Neuronal stem cell (in vitro differentiated cells): ENCODE results near the gene NAV2.

Experiments
- DNase-seq: peaks from one replicate; pipeline ENCODE4 v3.0.0-alpha.2; 2013; ENCODE audit warnings: low spot score
- H2AFZ ChIP-seq: one replicate; pipeline ENCODE4 v1.6.1; 2013; ENCODE audit warnings: mild to moderate bottlenecking, low read length, inconsistent platforms
- H2AK5ac ChIP-seq: 2 replicates; pipeline ENCODE4 v1.6.1; 2013; ENCODE audit warnings: low read depth, mild to moderate bottlenecking, inconsistent platforms, low read length, moderate library complexity, mixed read lengths
- H2BK120ac ChIP-seq: 2 replicates; pipeline ENCODE4 v1.6.1; 2013; ENCODE audit warnings: low read depth, mild to moderate bottlenecking, inconsistent platforms, low read length, moderate library complexity, mixed read lengths
- H2BK12ac ChIP-seq: one replicate; pipeline ENCODE4 v1.6.1; 2013; ENCODE audit warnings: low read length, inconsistent platforms
- H2BK15ac ChIP-seq: 2 replicates; pipeline ENCODE4 v1.6.1; 2013; ENCODE audit warnings: mild to moderate bottlenecking, low read length, inconsistent platforms, mixed read lengths
- H2BK5ac ChIP-seq: one replicate; pipeline ENCODE4 v1.6.1; 2013; ENCODE audit warnings: inconsistent platforms, mild to moderate bottlenecking, low read length, moderate library complexity
- H3K14ac ChIP-seq: one replicate; pipeline ENCODE4 v1.6.1; 2013; ENCODE audit warnings: low read length, inconsistent platforms
- H3K18ac ChIP-seq: 2 replicates; pipeline ENCODE4 v1.6.1; 2013; ENCODE audit warnings: low read length, inconsistent platforms
- H3K23ac ChIP-seq: 2 replicates; pipeline ENCODE4 v1.6.1; 2013; ENCODE audit warnings: low read depth, mild to moderate bottlenecking, mixed read lengths, low read length, inconsistent platforms; ENCODE audit not compliant: poor library complexity
- H3K27ac ChIP-seq: replicated peaks from 3 replicates; pipeline ENCODE4 v1.5.1; 2013; ENCODE audit warnings: low read length, inconsistent platforms
- H3K27me3 ChIP-seq, 3 experiments: 2 replicates each; pipeline ENCODE4 v1.6.1; 2013; ENCODE audit warnings: low read length in 3 of 3, mild to moderate bottlenecking in 2 of 3, inconsistent platforms in 1 of 3, low read depth in 1 of 3, mixed read lengths in 1 of 3, moderate library complexity in 1 of 3; ENCODE audit not compliant: control insufficient read depth in 3 of 3, insufficient read depth in 3 of 3
- H3K36me3 ChIP-seq, 2 donors: replicated peaks in 1 of 2; 2 replicates each; pipeline ENCODE4 v1.6.1; 2013; ENCODE audit warnings: low read length in 2 of 2; ENCODE audit not compliant: control insufficient read depth in 2 of 2, insufficient read depth in 2 of 2
- H3K4ac ChIP-seq: 2 replicates; pipeline ENCODE4 v1.6.1; 2013; ENCODE audit warnings: inconsistent platforms, mild to moderate bottlenecking, low read length, moderate library complexity
- H3K4me1 ChIP-seq, 2 donors: 1 replicate in 1 of 2; 2 replicates in 1 of 2; pipeline ENCODE4 v1.6.1; 2013; ENCODE audit warnings: low read length in 2 of 2, low read depth in 1 of 2; ENCODE audit not compliant: control insufficient read depth in 2 of 2, insufficient read depth in 1 of 2
- H3K4me2 ChIP-seq: one replicate; pipeline ENCODE4 v1.6.1; 2013; ENCODE audit warnings: mild to moderate bottlenecking, low read length, inconsistent platforms; ENCODE audit not compliant: insufficient read depth, poor library complexity, severe bottlenecking
- H3K4me3 ChIP-seq, 2 donors: 2 replicates each; pipeline ENCODE4 v1.5.1; 2013; ENCODE audit warnings: low read length in 2 of 2, mild to moderate bottlenecking in 2 of 2, inconsistent platforms in 1 of 2, moderate library complexity in 1 of 2
- H3K79me1 ChIP-seq: one replicate; pipeline ENCODE4 v1.6.1; 2013; ENCODE audit warnings: low read depth, mild to moderate bottlenecking, inconsistent platforms, low read length, moderate library complexity
- H3K9ac ChIP-seq: one replicate; pipeline ENCODE4 v1.6.1; 2013; ENCODE audit warnings: mild to moderate bottlenecking, low read depth, low read length, inconsistent platforms; ENCODE audit not compliant: poor library complexity
- H3K9me3 ChIP-seq, 2 donors: replicated peaks in 1 of 2; 2 replicates each; pipeline versions ENCODE3 to v1.6.1; 2013; ENCODE audit warnings: low read length in 2 of 2, mild to moderate bottlenecking in 2 of 2, inconsistent platforms in 1 of 2, low read depth in 1 of 2, mixed read lengths in 1 of 2, moderate library complexity in 1 of 2; ENCODE audit not compliant: control insufficient read depth in 2 of 2, insufficient read depth in 1 of 2
- H4K8ac ChIP-seq: one replicate; pipeline ENCODE4 v1.6.1; 2013; ENCODE audit warnings: low read depth, mild to moderate bottlenecking, inconsistent platforms, low read length, moderate library complexity
- H4K91ac ChIP-seq: one replicate; pipeline ENCODE4 v1.6.1; 2013; ENCODE audit warnings: low read length, low read depth, mild to moderate bottlenecking, inconsistent platforms; ENCODE audit not compliant: poor library complexity
- WGBS, 2 donors: extraction: QIAGEN DNeasy Blood & Tissue Kit; methylation state at CpG; one replicate each; pipeline ENCODE4 v1.1.7; 2013; ENCODE audit warnings: missing lambda C conversion rate in 2 of 2, mixed read lengths in 1 of 2; ENCODE audit not compliant: insufficient read length in 2 of 2, insufficient replicate concordance in 1 of 2; ENCODE audit errors: extremely low coverage in 2 of 2; 5-methylcytosine and 5-hydroxymethylcytosine counted together

The NAV2 gene

GRCh38 chr11:20056109-20056949 lies 343.7 kb downstream of the NAV2 start:
- H3K4me1 ChIP-seq, result peaks cover 0 to under 1% of the 10 kb centered on the region in 2 donors
- no peak overlapping the region for H3K4ac ChIP-seq
- no peaks in the 10 kb centered on the region for H3K79me1 ChIP-seq
- no peak overlapping the region for H2AFZ ChIP-seq
- no peak overlapping the region for H3K27ac ChIP-seq
- DNase-seq, result no peak
- WGBS, 2 donors, result no CpG with 5 or more reads among the region's 8 CpGs
- H3K23ac ChIP-seq, result no peak overlapping the region
- H2AK5ac ChIP-seq, result no peak overlapping the region
- no peak overlapping the region for H2BK5ac ChIP-seq
- no peak overlapping the region for H2BK15ac ChIP-seq
- H3K27me3 ChIP-seq, result no peaks in the 10 kb centered on the region
- H2BK12ac ChIP-seq, result no peak overlapping the region
- no peaks in the 10 kb centered on the region for H3K9me3 ChIP-seq
- no peak overlapping the region for H2BK120ac ChIP-seq
- H3K14ac ChIP-seq, result no peak overlapping the region
- H3K4me2 ChIP-seq, result no peak overlapping the region
- no peak overlapping the region for H3K4me3 ChIP-seq
- no peak overlapping the region for H4K91ac ChIP-seq
- H3K18ac ChIP-seq, result peak overlapping the region; percentile 42
- no peak overlapping the region for H3K9ac ChIP-seq
- peaks cover 1 to 89% of the 10 kb centered on the region in 2 donors for H3K36me3 ChIP-seq
- no peak overlapping the region for H4K8ac ChIP-seq

- no peak overlapping the region for H2AFZ ChIP-seq
- H3K4me2 ChIP-seq, result no peak overlapping the region
- H3K18ac ChIP-seq, result no peak overlapping the region
- H3K9me3 ChIP-seq, result no peaks in the 10 kb centered on the region
- no peak overlapping the region for H3K14ac ChIP-seq
- no peak for DNase-seq
- no peak overlapping the region for H3K23ac ChIP-seq
- no CpG with 5 or more reads among the region's 8 CpGs for WGBS, 2 donors
- H3K27me3 ChIP-seq, result no peaks in the 10 kb centered on the region
- H3K36me3 ChIP-seq, result peaks cover 1 to 85% of the 10 kb centered on the region in 2 donors
- no peak overlapping the region for H2BK5ac ChIP-seq
- no peak overlapping the region for H2BK15ac ChIP-seq
- H3K79me1 ChIP-seq, result no peaks in the 10 kb centered on the region
- no peak overlapping the region for H2AK5ac ChIP-seq
- no peak overlapping the region for H2BK120ac ChIP-seq
- H4K8ac ChIP-seq, result no peak overlapping the region
- H3K4me1 ChIP-seq, result no peaks in the 10 kb centered on the region
- no peak overlapping the region for H3K4ac ChIP-seq
- no peak overlapping the region for H4K91ac ChIP-seq
- H2BK12ac ChIP-seq, result no peak overlapping the region
- H3K9ac ChIP-seq, result no peak overlapping the region
- H3K27ac ChIP-seq, result no peak overlapping the region
- H3K4me3 ChIP-seq, result no peak overlapping the region
Measured at GRCh38 chr11:20056950-20057943, 344.6 kb downstream of the NAV2 start.

GRCh38 chr11:20058749-20059458 lies 346.3 kb downstream of the NAV2 start:
- Histone ChIP-seq H2BK15ac (no peak overlapping the region), H3K4ac (no peak overlapping the region), H2BK5ac (no peak overlapping the region), H3K18ac (no peak overlapping the region), H3K36me3 (peaks cover 1 to 76% of the 10 kb centered on the region in 2 donors), H2BK12ac (no peak overlapping the region), H3K4me2 (no peak overlapping the region), H3K4me1 (no peaks in the 10 kb centered on the region), H2AFZ (no peak overlapping the region), H3K14ac (no peak overlapping the region), H2AK5ac (no peak overlapping the region), H3K9me3 (no peaks in the 10 kb centered on the region), H3K4me3 (no peak overlapping the region), H4K91ac (no peak overlapping the region), H4K8ac (no peak overlapping the region), H3K27me3 (no peaks in the 10 kb centered on the region), H3K9ac (no peak overlapping the region), H2BK120ac (no peak overlapping the region), H3K23ac (no peak overlapping the region), H3K79me1 (no peaks in the 10 kb centered on the region), H3K27ac (no peak overlapping the region)
- WGBS, 2 donors, result no CpG with 5 or more reads among the region's 3 CpGs
- DNase-seq, result no peak
